Measurements from ENCODE around the gene CHAC1.

Gene CHAC1

GRCh38 chr15:40927873-40928806 lies 25.1 kb upstream of the CHAC1 start:
- no peak overlapping the region for H3K27ac Mint-ChIP-seq
- H3K36me3 Mint-ChIP-seq: no peaks in the 10 kb centered on the region
- peaks cover 50% of the 10 kb centered on the region for H3K4me1 Mint-ChIP-seq
- peak; percentile 56 for DNase-seq
- no peaks in the 10 kb centered on the region for H3K9me3 Mint-ChIP-seq
- H3K4me3 Mint-ChIP-seq: peak overlapping the region; percentile 61
- CTCF ChIA-PET: interaction anchor here (0.6 to 4.5 kb wide), 4 partner anchors 13 to 33 kb away, joined by 3 to 34 read pairs (median 6); no protein-coding TSS in a partner anchor
- H3K27me3 Mint-ChIP-seq: peaks cover 100% of the 10 kb centered on the region

GRCh38 chr15:40928821-40929659 lies 24.2 kb upstream of the CHAC1 start, which contains the start of gene DLL4:
TSS of gene DLL4 (plus strand) at chr15:40929340. CDS start at chr15:40929669, 329 bp downstream.
- Mint-ChIP-seq H3K36me3 (no peaks in the 10 kb centered on the region), H3K4me1 (peaks cover 50% of the 10 kb centered on the region), H3K4me3 (peak within 1 kb of the TSS; percentile 61), H3K9me3 (no peaks in the 10 kb centered on the region), H3K27ac (no peak within 1 kb of the TSS), H3K27me3 (peaks cover 98% of the 10 kb centered on the region)
- CTCF ChIA-PET: interaction anchor here (1.9 to 4.5 kb wide), 3 partner anchors 12 to 22 kb away, joined by 7 to 34 read pairs (median 10); no protein-coding TSS in a partner anchor
- DNase-seq: peak; percentile 66

- peak overlapping the region; percentile 47 for H3K4me3 Mint-ChIP-seq
- H3K4me1 Mint-ChIP-seq: peaks cover 50% of the 10 kb centered on the region
- no peaks in the 10 kb centered on the region for H3K9me3 Mint-ChIP-seq
- DNase-seq: no peak
- no peak overlapping the region for H3K27ac Mint-ChIP-seq
- peaks cover 96% of the 10 kb centered on the region for H3K27me3 Mint-ChIP-seq
- H3K36me3 Mint-ChIP-seq: no peaks in the 10 kb centered on the region
- CTCF ChIA-PET: interaction anchor here (0.9 to 4.5 kb wide), 7 partner anchors 11 to 256 kb away, joined by 3 to 34 read pairs (median 6); no protein-coding TSS in a partner anchor
Measured at GRCh38 chr15:40929660-40930429, 23.4 kb upstream of the CHAC1 start.

GRCh38 chr15:40930430-40931299 lies 22.6 kb upstream of the CHAC1 start:
- peaks cover 95% of the 10 kb centered on the region for H3K27me3 Mint-ChIP-seq
- CTCF ChIA-PET: interaction anchor here (0.8 to 4.5 kb wide), 13 partner anchors 9 to 260 kb away, joined by 3 to 34 read pairs (median 5); no protein-coding TSS in a partner anchor
- H3K4me1 Mint-ChIP-seq: peaks cover 47% of the 10 kb centered on the region
- DNase-seq: peak; percentile 62
- no peaks in the 10 kb centered on the region for H3K36me3 Mint-ChIP-seq
- no peak overlapping the region for H3K27ac Mint-ChIP-seq
- H3K9me3 Mint-ChIP-seq: no peaks in the 10 kb centered on the region
- H3K4me3 Mint-ChIP-seq: peak overlapping the region; percentile 47

- Mint-ChIP-seq H3K27ac (no peak overlapping the region), H3K36me3 (no peaks in the 10 kb centered on the region), H3K4me1 (peaks cover 43% of the 10 kb centered on the region), H3K9me3 (no peaks in the 10 kb centered on the region), H3K4me3 (no peak overlapping the region), H3K27me3 (peaks cover 91% of the 10 kb centered on the region)
- no peak for DNase-seq
- CTCF ChIA-PET: interaction anchor here (0.6 to 4.5 kb wide), 11 partner anchors 10 to 955 kb away, joined by 3 to 34 read pairs (median 6); no protein-coding TSS in a partner anchor
Measured at GRCh38 chr15:40931300-40932142, 21.8 kb upstream of the CHAC1 start.

- Mint-ChIP-seq H3K27ac (no peak overlapping the region), H3K4me1 (peaks cover 37% of the 10 kb centered on the region), H3K9me3 (no peaks in the 10 kb centered on the region), H3K36me3 (no peaks in the 10 kb centered on the region), H3K4me3 (no peak overlapping the region), H3K27me3 (peaks cover 88% of the 10 kb centered on the region)
- CTCF ChIA-PET: interaction anchor here (0.6 to 4.5 kb wide), 4 partner anchors 9 to 956 kb away, joined by 3 to 34 read pairs (median 16); no protein-coding TSS in a partner anchor
- DNase-seq: no peak
Measured at GRCh38 chr15:40932156-40932555, 21.1 kb upstream of the CHAC1 start.

- CTCF ChIA-PET: interaction anchor here (0.6 to 4.5 kb wide), 4 partner anchors 8 to 956 kb away, joined by 3 to 34 read pairs (median 17); no protein-coding TSS in a partner anchor
- Mint-ChIP-seq H3K4me1 (peaks cover 33% of the 10 kb centered on the region), H3K27me3 (peaks cover 84% of the 10 kb centered on the region), H3K9me3 (no peaks in the 10 kb centered on the region), H3K27ac (no peak overlapping the region), H3K4me3 (no peak overlapping the region), H3K36me3 (no peaks in the 10 kb centered on the region)
- DNase-seq: no peak
Measured at GRCh38 chr15:40932649-40933516, 20.4 kb upstream of the CHAC1 start.

- CTCF ChIA-PET: interaction anchor here (1.7 kb wide), 1 partner anchor 9 kb away, joined by 6 read pairs; no protein-coding TSS in a partner anchor
- H3K36me3 Mint-ChIP-seq: no peaks in the 10 kb centered on the region
Measured at GRCh38 chr15:40933517-40933902, 19.8 kb upstream of the CHAC1 start.

GRCh38 chr15:40934457-40934856 lies 18.8 kb upstream of the CHAC1 start:
- DNase-seq: no peak
- peaks cover 73% of the 10 kb centered on the region for H3K27me3 Mint-ChIP-seq

More at GRCh38 chr15:40933517-40933902, 19.8 kb upstream of the CHAC1 start:
- Mint-ChIP-seq H3K9me3 (no peaks in the 10 kb centered on the region), H3K4me3 (no peak overlapping the region), H3K4me1 (peaks cover 31% of the 10 kb centered on the region), H3K27ac (no peak overlapping the region), H3K27me3 (peaks cover 82% of the 10 kb centered on the region)
- no peak for DNase-seq

GRCh38 chr15:40936234-40936708 lies 17.0 kb upstream of the CHAC1 start:
- CTCF ChIA-PET: no interaction called here
- Mint-ChIP-seq H3K27me3 (peaks cover 54% of the 10 kb centered on the region), H3K9me3 (no peaks in the 10 kb centered on the region), H3K27ac (no peak overlapping the region), H3K4me3 (no peak overlapping the region), H3K4me1 (peaks cover 22% of the 10 kb centered on the region), H3K36me3 (no peaks in the 10 kb centered on the region)
- no peak for DNase-seq

More at GRCh38 chr15:40934457-40934856, 18.8 kb upstream of the CHAC1 start:
- H3K4me3 Mint-ChIP-seq: no peak overlapping the region
- H3K36me3 Mint-ChIP-seq: no peaks in the 10 kb centered on the region
- CTCF ChIA-PET: interaction anchor here (1.7 kb wide), 1 partner anchor 8 kb away, joined by 6 read pairs; no protein-coding TSS in a partner anchor
- no peak overlapping the region for H3K27ac Mint-ChIP-seq
- peaks cover 23% of the 10 kb centered on the region for H3K4me1 Mint-ChIP-seq
- H3K9me3 Mint-ChIP-seq: no peaks in the 10 kb centered on the region

Data from activated naive CD4-positive, alpha-beta T cell treated with anti-CD3 and anti-CD28 coated beads, Interleukin-2, amount 10 ng/mL, durations not matched to agents 7 days and 5 days (primary cell).